PC-3 (cell line): ENCODE measurements around the gene OR5M8. TPM values are rescaled to one million over a fixed set of nuclear protein-coding genes. Genes with fewer than 3 reads are reported as not detected.
A peak's percentile ranks its signal among the peaks of the same experiment; 100 is the strongest.

Experiments
- ATAC-seq: fragments of 200-7000 bp; cut with Tn5 transposase; 2 replicates; pipeline ENCODE4 v1.9.1; 2020; ENCODE audit warnings: mild to moderate bottlenecking, moderate library complexity
- Bru-seq: library from RNA; stranded (reverse); fragments of 400-500 nt; gene quantifications from one replicate; lab custom pipeline; 2021; lab: Mats Ljungman, UMichigan
- BruChase-seq, 2 experiments: library from RNA; stranded (reverse); fragments of 400-500 nt; gene quantifications; one replicate each; lab custom pipeline; 2021; lab: Mats Ljungman, UMichigan
- BruUV-seq: library from RNA; stranded (reverse); fragments of 400-500 nt; replicated peaks from 2 replicates; lab custom pipeline; 2021; lab: Mats Ljungman, UMichigan
- CTCF ChIA-PET: fragments of 300-600 bp; sonication (Branson Sonifier 250); formaldehyde crosslinking; loops from one replicate; lab custom pipeline; 2022; ENCODE audit warnings: antibody characterized with exemption; lab: Charles Lee
- POLR2A ChIA-PET: fragments of 300-600 bp; sonication (Branson Sonifier 250); formaldehyde crosslinking; loops from one replicate; lab custom pipeline; 2022; ENCODE audit warnings: antibody characterized with exemption; ENCODE audit not compliant: unreplicated experiment; lab: Charles Lee
- DNase-seq: peaks from one replicate; pipeline ENCODE4 v3.0.0-alpha.2; 2015
- H2AFZ ChIP-seq: fragments of 300-600 bp; sonication (generic); 2 replicates; pipeline ENCODE4 v1.6.0; 2016; ENCODE audit warnings: antibody characterized with exemption, low read length
- H3F3A ChIP-seq: fragments of 300-600 bp; sonication (generic); one replicate; pipeline ENCODE4 v1.6.0; 2017; ENCODE audit warnings: antibody characterized with exemption, low read length, control low read depth, mild to moderate bottlenecking; ENCODE audit not compliant: unreplicated experiment
- H3K27ac ChIP-seq: fragments of 300-600 bp; sonication (generic); 2 replicates; pipeline ENCODE4 v1.5.1; 2016; ENCODE audit warnings: mild to moderate bottlenecking, low read length
- H3K27me3 ChIP-seq: fragments of 300-600 bp; sonication (generic); 2 replicates; pipeline ENCODE4 v1.6.1; 2016; ENCODE audit warnings: low read length, mixed read lengths
- H3K36me3 ChIP-seq: fragments of 300-600 bp; sonication (generic); 2 replicates; pipeline ENCODE4 v1.6.1; 2016; ENCODE audit warnings: low read depth, mixed run types, low read length, mixed read lengths
- H3K4me1 ChIP-seq: fragments of 300-600 bp; sonication (generic); 2 replicates; pipeline ENCODE4 v1.5.1; 2016; ENCODE audit warnings: low read length; ENCODE audit not compliant: insufficient read depth
- H3K4me2 ChIP-seq: fragments of 300-600 bp; sonication (generic); 2 replicates; pipeline ENCODE4 v1.6.0; 2016; ENCODE audit warnings: low read length
- H3K4me3 ChIP-seq: fragments of 300-600 bp; sonication (generic); 2 replicates; pipeline ENCODE4 v1.5.1; 2016; ENCODE audit warnings: mild to moderate bottlenecking, low read length, mixed read lengths
- H3K79me2 ChIP-seq: fragments of 300-600 bp; sonication (generic); 2 replicates; pipeline ENCODE4 v1.6.1; 2017; ENCODE audit warnings: low read length, mixed read lengths
- H3K9ac ChIP-seq: fragments of 300-600 bp; sonication (generic); 2 replicates; pipeline ENCODE4 v1.6.0; 2016; ENCODE audit warnings: mild to moderate bottlenecking, low read length
- H3K9me2 ChIP-seq: fragments of 300-600 bp; sonication (generic); replicated peaks from 2 replicates; pipeline ENCODE4 v1.6.1; 2016; ENCODE audit warnings: mixed run types, low read length, mixed read lengths
- H3K9me3 ChIP-seq: fragments of 300-600 bp; sonication (generic); 2 replicates; pipeline ENCODE4 v1.6.1; 2016; ENCODE audit warnings: low read length, mixed read lengths
- H4K20me1 ChIP-seq: fragments of 300-600 bp; sonication (generic); 2 replicates; pipeline ENCODE4 v1.6.1; 2016; ENCODE audit warnings: low read length, mixed read lengths
- CTCF ChIP-seq: fragments of 300-600 bp; sonication (generic); conservative IDR thresholded peaks from 2 replicates; pipeline ENCODE4 v1.5.1; 2017; ENCODE audit warnings: antibody characterized with exemption, low read depth, mild to moderate bottlenecking, low read length
- EZH2 ChIP-seq: fragments of 300-600 bp; sonication (generic); IDR thresholded peaks from one replicate; pipeline ENCODE4 v1.6.1; 2017; ENCODE audit warnings: antibody characterized with exemption, mild to moderate bottlenecking, low read length; ENCODE audit not compliant: unreplicated experiment
- EZH2phosphoT487 ChIP-seq: fragments of 300-600 bp; sonication (generic); IDR thresholded peaks from 2 replicates; pipeline ENCODE4 v1.6.1; 2018; ENCODE audit warnings: mild to moderate bottlenecking, antibody characterized with exemption, low read length, borderline replicate concordance
- intact Hi-C: fragments of 100-400 bp; cut with micrococcal nuclease; formaldehyde crosslinking; loops from 2 replicates; pipeline ENCODE4 v1.9.0; 2023
- long read RNA-seq: library from polyadenylated mRNA; unstranded; transcript quantifications from one replicate; pipeline ENCODE4 v2.0.0, GENCODE V29; 2021; ENCODE audit not compliant: unreplicated experiment
- total RNA-seq: library from RNA; depleted of rRNA; stranded (reverse); fragments of >200 nt; gene quantifications from 2 replicates; pipeline ENCODE4 v1.2.3, GENCODE V29; 2014; rRNA removed

OR5M8 gene
- total RNA-seq (not detected in 2 replicates), Bru-seq, nascent RNA (not detected), BruChase-seq, experiment 1, labeled RNA remaining after a 6-hour chase (not detected), BruChase-seq, experiment 2, labeled RNA remaining after a 2-hour chase (not detected)
- long read RNA-seq, result 0 reads

GRCh38 chr11:56491270-56491669 is at the start of gene OR5M8:
Gene OR5M8, minus strand, starts transcription at chr11:56491370. Its CDS starts 0 bp downstream, at chr11:56491370.
- intact Hi-C loops, result no loop called here
- no peak within 1 kb of the TSS for H3K4me2 ChIP-seq
- POLR2A ChIA-PET, result no interaction called here
- no peak for DNase-seq
- H3K9me3 ChIP-seq, result peaks cover 8% of the 10 kb centered on the region; the same call in 1 of the 2 replicates
- no TSS peak for BruUV-seq
- CTCF ChIA-PET, result no interaction called here
- no peak within 1 kb of the TSS for H3K4me3 ChIP-seq
- H3K79me2 ChIP-seq, result no peaks in the 10 kb centered on the region
- no peaks in the 10 kb centered on the region for H3K4me1 ChIP-seq
- no peaks in the 10 kb centered on the region for H3K27me3 ChIP-seq
- H3K9ac ChIP-seq, result no peak within 1 kb of the TSS
- no peak within 1 kb of the TSS for H2AFZ ChIP-seq
- H3K9me2 ChIP-seq, result no peaks in the 10 kb centered on the region
- no peak for ATAC-seq
- H3K36me3 ChIP-seq, result no peaks in the 10 kb centered on the region
- H3F3A ChIP-seq, result no peaks in the 10 kb centered on the region
- no peaks in the 10 kb centered on the region for H4K20me1 ChIP-seq
- no peak within 1 kb of the TSS for H3K27ac ChIP-seq
- TF ChIP-seq EZH2 (no peak), CTCF (no peak), EZH2phosphoT487 (no peak)

- no peak for ATAC-seq
- H3K4me3 ChIP-seq, result no peak overlapping the region
- no peaks in the 10 kb centered on the region for H3K9me2 ChIP-seq
- H3K9ac ChIP-seq, result no peak overlapping the region
- no peaks in the 10 kb centered on the region for H3K4me1 ChIP-seq
- ChIA-PET CTCF (no interaction called here), POLR2A (no interaction called here)
- DNase-seq, result peak; percentile 28
- H3K36me3 ChIP-seq, result no peaks in the 10 kb centered on the region
- no peak overlapping the region for H2AFZ ChIP-seq
- H3K4me2 ChIP-seq, result no peak overlapping the region
- BruUV-seq, result no TSS peak
- H3F3A ChIP-seq, result no peaks in the 10 kb centered on the region
- no peaks in the 10 kb centered on the region for H3K27me3 ChIP-seq
- H3K79me2 ChIP-seq, result no peaks in the 10 kb centered on the region
- no peaks in the 10 kb centered on the region for H4K20me1 ChIP-seq
- intact Hi-C loops, result no loop called here
- H3K9me3 ChIP-seq, result no peaks in the 10 kb centered on the region
- TF ChIP-seq CTCF (no peak), EZH2phosphoT487 (no peak), EZH2 (no peak)
- peak overlapping the region; percentile 32; the same call in 1 of the 2 replicates for H3K27ac ChIP-seq
Measured at GRCh38 chr11:56533054-56533740, 42.0 kb upstream of the OR5M8 start.

- POLR2A ChIA-PET, result no interaction called here
- no peak for ATAC-seq
Measured at GRCh38 chr11:56531856-56532255, 40.7 kb upstream of the OR5M8 start.

More at GRCh38 chr11:56531856-56532255, 40.7 kb upstream of the OR5M8 start:
- CTCF ChIA-PET, result no interaction called here
- H3K36me3 ChIP-seq, result no peaks in the 10 kb centered on the region
- peak; percentile 13 for DNase-seq
- H3K4me1 ChIP-seq, result no peaks in the 10 kb centered on the region
- no TSS peak for BruUV-seq
- 0 out of 2 replicates have a peak overlapping the region, but pooled peaks have one; percentile 1 for H3K27ac ChIP-seq
- intact Hi-C loops, result no loop called here
- no peaks in the 10 kb centered on the region for H3F3A ChIP-seq
- no peak overlapping the region for H3K4me2 ChIP-seq
- H3K27me3 ChIP-seq, result no peaks in the 10 kb centered on the region
- no peak overlapping the region for H3K4me3 ChIP-seq
- no peaks in the 10 kb centered on the region for H3K9me2 ChIP-seq
- H3K9me3 ChIP-seq, result no peaks in the 10 kb centered on the region
- no peak overlapping the region for H2AFZ ChIP-seq
- no peak overlapping the region for H3K9ac ChIP-seq
- no peak for TF ChIP-seq CTCF
- TF ChIP-seq EZH2phosphoT487, result no peak
- no peak for TF ChIP-seq EZH2
- no peaks in the 10 kb centered on the region for H4K20me1 ChIP-seq
- H3K79me2 ChIP-seq, result no peaks in the 10 kb centered on the region
